Renal pelvis (tissue), 4 donors: ENCODE results near the gene TBL3. TPM values are rescaled to one million over a fixed set of nuclear protein-coding genes. Genes with fewer than 3 reads are reported as not detected.

ENCODE experiments used
- DNase-seq: peaks from one replicate; pipeline ENCODE4 v3.0.0-alpha.2; 2013
- polyA plus RNA-seq, 3 donors: library from polyadenylated mRNA; unstranded; fragments of 120-200 nt; gene quantifications; one replicate each; pipeline ENCODE4 v1.2.1, GENCODE V29; 2013; ENCODE audit not compliant: insufficient read length in 3 of 3

TBL3 gene
- polyA plus RNA-seq, 3 donors = 36.5 to 49.0 (median 47.9) TPM

- no peak for DNase-seq
Observed at GRCh38 chr16:1980030-1980769, 8.3 kb downstream of the TBL3 start.

- DNase-seq = no peak
Observed at GRCh38 chr16:1980770-1981087, 8.9 kb downstream of the TBL3 start.

- no peak for DNase-seq
Observed at GRCh38 chr16:1981398-1981836, 9.6 kb downstream of the TBL3 start, which contains the start of gene NOXO1. Gene NOXO1 (minus strand): TSS chr16:1981469. CDS start chr16:1981179, 290 bp downstream.

- no peak for DNase-seq
Observed at GRCh38 chr16:1982013-1982433, 10.2 kb downstream of the TBL3 start.

- DNase-seq = no peak
Observed at GRCh38 chr16:1982991-1983543, 11.2 kb downstream of the TBL3 start.

GRCh38 chr16:1983544-1984346 lies 11.9 kb downstream of the TBL3 start, which contains the start of gene GFER:
Gene GFER (plus strand): TSS chr16:1984193. CDS start chr16:1984219, 26 bp downstream.
- peak; percentile 90 for DNase-seq

GRCh38 chr16:1984347-1985225 lies 12.7 kb downstream of the TBL3 start:
- no peak for DNase-seq

GRCh38 chr16:1985466-1986150 lies 13.8 kb downstream of the TBL3 start:
- no peak for DNase-seq

GRCh38 chr16:1987198-1987597 lies 15.3 kb downstream of the TBL3 start:
- DNase-seq = no peak

GRCh38 chr16:1989209-1990100 lies 17.6 kb downstream of the TBL3 start, which contains the start of gene SYNGR3:
Gene SYNGR3 (plus strand): TSS chr16:1989970. CDS start chr16:1990103, 133 bp downstream.
- DNase-seq = no peak

- no peak for DNase-seq
Observed at GRCh38 chr16:1990101-1990350, 18.2 kb downstream of the TBL3 start.

GRCh38 chr16:1990351-1991134 lies 18.7 kb downstream of the TBL3 start:
- DNase-seq = no peak

GRCh38 chr16:1991135-1991551 lies 19.3 kb downstream of the TBL3 start:
- DNase-seq = no peak

GRCh38 chr16:1991588-1991947 lies 19.7 kb downstream of the TBL3 start:
- DNase-seq = no peak

GRCh38 chr16:1991948-1992703 lies 20.3 kb downstream of the TBL3 start:
- DNase-seq = peak; percentile 87

- DNase-seq = no peak
Observed at GRCh38 chr16:1992704-1993317, 21.0 kb downstream of the TBL3 start.

- no peak for DNase-seq
Observed at GRCh38 chr16:1993731-1994131, 21.9 kb downstream of the TBL3 start.
